ENCODE data around the gene SLX4.

SLX4 gene

GRCh38 chr16:3553138-3553923, 58.1 kb downstream of the SLX4 start:
- DNase-seq (ENCODE audit: low spot score), result no peak

- DNase-seq (ENCODE audit: low spot score), result no peak
Observed at GRCh38 chr16:3550851-3551847, 60.3 kb downstream of the SLX4 start.

DNA sequence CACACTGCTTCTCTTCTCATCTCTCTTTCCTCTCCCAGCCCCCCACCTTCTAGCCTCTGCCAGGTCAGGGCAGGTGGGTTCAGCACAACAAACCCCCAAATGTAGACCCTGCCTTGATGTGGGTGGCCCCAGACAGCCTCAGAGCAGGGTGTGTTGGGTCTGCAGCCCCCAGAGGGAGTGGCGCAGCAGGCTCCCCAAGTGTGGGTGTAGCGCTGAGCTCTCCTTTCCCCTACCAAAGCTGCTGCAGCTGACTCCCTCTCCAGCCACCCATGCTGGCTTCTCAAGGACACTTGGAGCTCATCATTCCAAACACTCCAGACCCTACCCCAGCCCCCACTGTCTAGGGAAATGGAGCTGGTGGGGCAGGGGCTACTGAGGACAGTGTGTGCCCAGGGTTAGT, 61.5 kb downstream of the SLX4 start:
- no peak for DNase-seq (ENCODE audit: low spot score)

DNA sequence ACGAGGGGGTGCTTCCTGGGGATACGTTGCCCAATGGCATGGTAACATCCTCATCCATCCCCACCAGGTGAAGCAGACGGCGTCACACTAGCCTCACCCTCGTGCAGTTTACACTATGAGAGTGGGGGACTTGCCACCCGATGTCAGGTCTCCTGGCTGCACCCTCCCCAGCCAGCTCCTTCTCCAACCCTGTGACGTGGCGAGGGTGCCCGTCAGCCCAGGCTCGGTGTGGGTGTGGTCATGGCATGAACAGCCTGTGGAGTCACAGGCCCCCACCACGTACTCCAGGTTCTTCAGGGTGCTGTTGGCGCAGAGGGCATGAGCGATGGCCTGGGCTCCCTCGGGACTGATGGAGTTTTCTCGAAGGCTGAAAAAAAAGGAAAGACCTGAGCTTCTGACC, 62.5 kb downstream of the SLX4 start:
- no peak for DNase-seq (ENCODE audit: low spot score)

DNA sequence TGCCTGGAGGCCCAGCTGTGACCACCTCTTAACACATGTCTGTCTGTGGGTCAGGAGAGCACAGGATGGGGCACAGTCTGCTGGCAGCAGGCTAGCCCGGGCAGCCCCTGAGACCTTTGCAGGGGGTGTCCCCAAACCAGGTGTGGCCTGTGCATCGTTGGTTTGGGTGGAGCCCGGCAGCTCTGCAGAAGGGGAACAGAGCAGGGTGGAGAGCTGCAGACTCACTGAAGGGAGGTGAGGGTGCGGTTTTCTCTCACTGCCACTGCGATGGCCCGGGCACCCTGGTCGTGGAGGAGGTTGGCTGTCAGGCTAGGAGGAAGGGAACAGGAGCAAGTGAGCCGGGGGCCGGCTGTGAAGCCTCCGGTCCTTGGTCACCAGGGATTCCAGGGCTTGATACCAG, 63.0 kb downstream of the SLX4 start:
- DNase-seq (ENCODE audit: low spot score), result no peak

- DNase-seq (ENCODE audit: low spot score), result no peak
Observed at GRCh38 chr16:3546986-3547682, 64.3 kb downstream of the SLX4 start.

DNA sequence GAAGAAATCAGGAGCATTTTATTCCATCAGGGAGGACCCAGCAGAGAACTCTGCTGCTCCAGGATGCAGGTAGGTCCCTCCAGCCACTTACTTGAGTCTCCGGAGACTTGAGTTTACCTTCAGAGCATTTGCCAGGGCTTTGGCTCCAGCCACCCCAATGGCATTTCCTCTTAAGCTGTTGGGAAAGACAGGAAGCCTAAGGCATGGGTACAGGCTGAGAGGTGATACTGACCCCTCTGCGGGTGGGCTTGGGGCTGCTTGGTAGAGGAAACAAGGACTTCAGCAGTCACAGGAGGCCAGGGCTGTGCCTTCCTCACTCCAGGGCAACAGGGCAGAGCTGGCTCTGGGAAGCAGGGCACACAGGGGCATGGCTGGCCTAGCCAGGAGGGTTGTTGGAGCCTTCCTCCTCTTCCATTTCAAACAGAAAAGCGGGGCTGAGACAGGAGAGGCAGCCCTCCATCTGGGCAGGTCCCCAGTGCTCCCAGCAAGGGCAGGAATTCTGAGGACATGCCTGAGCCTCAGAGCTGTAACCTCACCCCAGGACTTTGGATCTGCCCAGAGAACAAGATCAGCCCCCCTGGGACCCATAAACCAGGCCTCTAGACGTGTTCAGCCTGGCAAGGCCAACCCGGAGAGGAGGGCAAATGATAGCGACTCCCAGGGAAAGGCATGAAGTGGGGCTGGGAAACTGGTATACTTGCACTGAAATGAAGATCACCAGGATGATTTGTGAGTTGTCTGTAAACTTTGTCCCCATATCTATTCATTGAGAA, 68.6 kb downstream of the SLX4 start:
- DNase-seq (ENCODE audit: low spot score), result no peak

GRCh38 chr16:3541527-3542155, 69.8 kb downstream of the SLX4 start:
- DNase-seq (ENCODE audit: low spot score), result no peak

DNA sequence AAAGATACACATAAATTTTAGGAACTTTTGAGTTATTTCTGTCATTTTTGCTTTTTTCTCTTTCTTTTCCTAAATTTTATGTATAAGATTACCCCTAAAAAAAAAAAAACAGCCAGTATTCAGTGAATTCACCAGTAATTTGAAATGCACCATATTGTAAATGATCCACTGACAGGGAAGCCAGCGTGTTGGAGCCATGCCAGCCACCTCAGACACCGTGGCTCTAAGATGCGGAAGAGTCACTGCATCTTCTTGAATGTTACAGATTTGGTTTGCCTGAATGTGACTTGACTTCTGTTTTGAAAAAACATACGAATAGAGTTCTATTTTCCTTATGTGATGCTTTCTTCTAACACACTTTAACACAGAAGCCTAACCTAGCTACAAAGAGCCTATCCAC, 73.2 kb downstream of the SLX4 start:
- no peak for DNase-seq (ENCODE audit: low spot score)

DNA sequence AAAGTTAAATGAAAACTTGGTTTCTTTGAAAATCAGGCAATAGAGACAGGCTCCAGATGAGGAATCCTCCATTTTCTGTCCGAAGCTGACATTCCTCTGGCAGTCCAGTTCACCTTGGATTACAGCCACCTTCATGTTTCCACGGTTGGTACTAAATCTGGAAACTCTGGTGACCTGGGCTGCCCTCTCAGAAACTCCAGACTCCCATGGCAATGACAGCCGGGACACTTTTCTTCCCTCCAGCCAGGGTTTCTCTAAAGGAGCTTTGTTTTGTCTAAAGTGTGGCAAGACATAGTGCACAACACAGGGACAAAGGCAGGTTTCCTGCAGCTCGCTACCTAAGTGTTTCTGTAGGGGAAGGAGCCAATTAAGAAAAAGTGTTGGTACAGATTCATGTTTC, 74.6 kb downstream of the SLX4 start:
- DNase-seq (ENCODE audit: low spot score), result no peak

DNA sequence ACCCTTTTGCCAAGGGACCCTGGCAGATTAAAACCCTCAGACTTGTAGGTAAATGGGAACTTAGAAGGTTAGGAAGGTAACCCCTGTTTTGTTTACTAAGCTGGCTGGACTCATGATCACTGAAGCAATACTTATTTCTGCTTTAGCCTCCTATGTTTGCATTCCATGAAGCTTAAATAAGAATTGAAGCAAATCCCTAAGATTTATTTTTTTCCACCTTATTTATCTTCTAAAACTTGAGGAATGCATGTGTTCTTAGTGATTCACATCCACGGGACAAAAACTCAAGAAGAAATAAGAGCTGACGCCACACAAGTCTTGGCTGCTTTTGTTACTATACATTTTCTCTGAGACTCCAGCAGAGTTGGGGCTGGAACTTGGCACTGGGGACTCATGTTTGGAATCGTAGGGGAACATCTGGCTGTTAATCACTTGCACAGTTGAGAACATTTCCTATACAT, 75.1 kb downstream of the SLX4 start:
- DNase-seq (ENCODE audit: low spot score), result no peak

GRCh38 chr16:3534126-3534525, 77.3 kb downstream of the SLX4 start:
- DNase-seq (ENCODE audit: low spot score), result no peak

DNA sequence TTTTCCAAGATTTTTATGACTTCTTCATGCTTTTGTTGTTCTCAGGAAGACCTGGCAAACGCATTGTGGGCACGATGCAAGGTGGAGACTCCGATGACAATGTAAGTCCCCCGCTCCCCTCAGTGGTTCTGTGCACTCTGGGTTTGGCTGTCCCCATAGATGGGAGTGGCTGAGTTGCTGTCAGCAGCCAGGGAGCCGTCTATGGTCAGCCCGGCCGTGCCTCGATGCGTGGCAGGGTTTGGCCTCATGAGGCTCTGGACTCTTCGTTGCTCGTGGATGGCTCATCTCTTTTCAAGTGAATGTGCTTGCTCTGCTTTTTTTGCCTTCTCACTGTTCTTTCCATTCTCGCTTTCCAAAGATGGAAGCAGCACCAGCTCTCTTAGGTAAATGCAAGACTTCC, 78.7 kb downstream of the SLX4 start:
- DNase-seq (ENCODE audit: low spot score), result no peak
